Keratinocyte (primary cell): ENCODE data around the gene SPRYD3.

Experiments
- EZH2 ChIP-seq: IDR thresholded peaks from one replicate; pipeline ENCODE4 v1.6.1; 2012; ENCODE audit warnings: inconsistent platforms, mild to moderate bottlenecking, low read length, moderate library complexity
- TF ChIP-seq, protein P1 (sequence below), 3 experiments: IDR thresholded peaks in 1 of 3; conservative IDR thresholded peaks in 1 of 3; optimal IDR thresholded peaks in 1 of 3; 2 replicates in 2 of 3; 3 replicates in 1 of 3; pipeline versions ENCODE3 to v1.5.1; 2011; ENCODE audit warnings: low read length in 3 of 3, mild to moderate bottlenecking in 3 of 3, moderate library complexity in 2 of 3, control low read depth in 1 of 3, inconsistent platforms in 1 of 3; ENCODE audit not compliant: insufficient read depth in 2 of 3; ENCODE audit errors: extremely low read depth in 1 of 3

DNA sequence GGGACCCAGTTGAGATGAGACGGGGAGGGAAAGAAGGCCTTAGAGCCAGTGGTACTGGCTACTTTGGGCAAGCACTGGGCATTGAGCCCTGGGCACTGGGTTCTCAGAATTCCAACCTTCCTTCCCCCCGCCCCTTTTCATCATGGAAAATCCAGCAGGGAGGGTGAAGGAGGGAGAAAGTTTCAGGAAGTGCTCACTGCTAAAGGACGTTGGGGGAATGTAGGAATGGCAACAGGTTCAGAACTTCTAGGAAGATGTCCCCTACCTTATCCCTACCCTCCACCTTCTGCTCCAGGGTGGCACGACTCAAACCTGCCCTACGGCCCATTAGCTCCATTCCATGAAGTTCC, 33.5 kb downstream of the SPRYD3 start:
- TF ChIP-seq, protein P1, sequence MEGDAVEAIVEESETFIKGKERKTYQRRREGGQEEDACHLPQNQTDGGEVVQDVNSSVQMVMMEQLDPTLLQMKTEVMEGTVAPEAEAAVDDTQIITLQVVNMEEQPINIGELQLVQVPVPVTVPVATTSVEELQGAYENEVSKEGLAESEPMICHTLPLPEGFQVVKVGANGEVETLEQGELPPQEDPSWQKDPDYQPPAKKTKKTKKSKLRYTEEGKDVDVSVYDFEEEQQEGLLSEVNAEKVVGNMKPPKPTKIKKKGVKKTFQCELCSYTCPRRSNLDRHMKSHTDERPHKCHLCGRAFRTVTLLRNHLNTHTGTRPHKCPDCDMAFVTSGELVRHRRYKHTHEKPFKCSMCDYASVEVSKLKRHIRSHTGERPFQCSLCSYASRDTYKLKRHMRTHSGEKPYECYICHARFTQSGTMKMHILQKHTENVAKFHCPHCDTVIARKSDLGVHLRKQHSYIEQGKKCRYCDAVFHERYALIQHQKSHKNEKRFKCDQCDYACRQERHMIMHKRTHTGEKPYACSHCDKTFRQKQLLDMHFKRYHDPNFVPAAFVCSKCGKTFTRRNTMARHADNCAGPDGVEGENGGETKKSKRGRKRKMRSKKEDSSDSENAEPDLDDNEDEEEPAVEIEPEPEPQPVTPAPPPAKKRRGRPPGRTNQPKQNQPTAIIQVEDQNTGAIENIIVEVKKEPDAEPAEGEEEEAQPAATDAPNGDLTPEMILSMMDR (optimal IDR thresholded peaks at IDR 0.05 in 1 of 3, IDR thresholded peaks at IDR 0.05 in 1 of 3, conservative IDR thresholded peaks at IDR 0.05 in 1 of 3; ENCODE audit: extremely low read depth in 1 of 3, insufficient read depth in 2 of 3, low read length in 3 of 3): no peak
- no peak for TF ChIP-seq EZH2
